Activated CD4-positive, alpha-beta T cell treated with anti-CD3 and anti-CD28 coated beads, Interleukin-2, amount 50 U/mL, for 48 hours (primary cell): ENCODE measurements around the gene FGFR1OP2.
A peak's percentile ranks its signal among the peaks of the same experiment; 100 is the strongest.

Source experiments
- DNase-seq, 2 experiments: peaks; one replicate each; pipeline ENCODE4 v3.0.0-alpha.2; 2020

Gene FGFR1OP2

DNA sequence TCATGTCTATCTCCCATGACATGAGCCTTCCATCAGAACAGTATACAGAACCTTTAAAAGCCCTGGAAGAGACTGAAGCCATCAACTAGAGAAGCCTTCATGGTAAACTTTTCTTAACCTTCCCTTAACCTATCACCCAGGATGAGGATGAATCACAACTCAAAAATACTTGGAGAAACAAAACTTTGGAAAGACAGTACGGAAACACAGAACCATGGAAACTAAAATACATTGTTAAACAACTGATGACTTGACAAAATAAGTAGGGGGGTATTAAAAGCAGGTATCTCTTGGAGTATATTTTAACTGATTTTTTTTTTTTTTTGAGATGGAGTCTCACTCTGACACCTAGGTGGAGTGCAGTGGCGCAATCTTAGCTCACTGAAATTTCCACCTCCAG is 67.2 kb downstream of the FGFR1OP2 start:
- no peak for DNase-seq

DNA sequence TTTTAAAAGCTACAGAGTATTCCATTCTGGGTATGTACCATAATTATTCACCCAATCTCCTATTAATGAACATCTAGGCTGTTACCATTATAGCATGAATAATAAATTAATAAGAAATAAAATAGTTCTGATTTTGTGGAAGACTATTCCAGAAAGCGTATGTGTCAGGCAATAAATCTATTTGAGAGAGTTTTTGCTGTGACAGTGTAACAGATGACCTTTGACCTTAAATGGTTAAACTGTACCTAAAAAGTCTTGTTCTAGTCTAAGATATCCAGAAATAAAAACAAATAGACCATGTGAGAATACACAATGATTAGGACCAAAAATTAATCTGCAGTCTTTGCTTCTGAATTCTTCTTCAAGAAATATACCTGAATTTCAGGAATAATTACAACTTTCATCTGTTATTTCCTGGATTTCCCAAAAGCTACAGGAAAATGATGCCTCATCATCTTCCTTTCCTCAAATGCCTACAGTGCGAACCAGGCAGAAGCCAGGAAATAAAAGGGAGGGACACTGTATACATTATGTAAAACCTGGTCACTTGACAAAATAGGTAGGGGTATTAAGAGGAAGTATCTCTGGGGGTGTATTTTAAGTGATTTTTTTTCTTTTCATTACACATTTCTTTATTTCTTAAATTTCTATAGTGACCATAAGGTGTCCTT is 68.7 kb downstream of the FGFR1OP2 start:
- no peak for DNase-seq

DNA sequence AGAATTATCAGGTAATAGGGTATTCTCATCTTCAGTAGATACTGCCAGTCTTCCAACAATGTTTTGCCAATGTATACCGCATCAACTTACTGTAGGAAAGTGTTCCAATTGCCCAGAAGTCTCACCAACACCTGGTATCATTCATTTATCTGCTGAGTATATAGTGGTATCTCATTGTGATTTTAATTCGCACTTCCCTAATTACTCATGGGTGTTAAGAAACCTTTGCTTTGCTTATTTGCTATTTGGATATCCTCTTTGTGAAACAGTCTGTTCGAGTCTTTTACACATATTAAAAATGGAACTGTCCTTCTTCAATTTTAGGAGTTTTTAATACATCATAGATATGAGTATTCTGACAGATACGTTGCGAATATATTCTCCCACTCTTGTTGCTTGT is 69.8 kb downstream of the FGFR1OP2 start:
- DNase-seq: no peak

DNA sequence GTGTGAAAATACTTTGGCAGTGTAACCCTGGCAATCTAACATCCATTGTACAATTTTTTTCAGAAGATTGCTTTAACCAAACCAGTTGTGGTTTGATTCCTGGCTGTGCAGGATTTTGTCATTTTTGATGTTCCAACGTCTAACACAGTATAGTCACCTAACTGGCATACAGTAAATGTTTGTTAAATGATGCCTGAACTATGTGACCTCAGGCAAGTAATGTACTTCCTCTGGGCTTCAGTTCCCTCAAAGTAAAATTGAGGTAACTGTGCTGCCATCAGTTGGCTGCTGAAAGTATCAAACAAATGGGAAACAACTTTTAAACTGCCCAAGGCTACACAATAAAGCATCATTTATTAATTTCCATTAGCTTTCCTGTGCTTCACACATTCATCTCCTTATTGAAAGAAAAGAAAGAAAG is 71.6 kb downstream of the FGFR1OP2 start:
- DNase-seq: no peak

DNA sequence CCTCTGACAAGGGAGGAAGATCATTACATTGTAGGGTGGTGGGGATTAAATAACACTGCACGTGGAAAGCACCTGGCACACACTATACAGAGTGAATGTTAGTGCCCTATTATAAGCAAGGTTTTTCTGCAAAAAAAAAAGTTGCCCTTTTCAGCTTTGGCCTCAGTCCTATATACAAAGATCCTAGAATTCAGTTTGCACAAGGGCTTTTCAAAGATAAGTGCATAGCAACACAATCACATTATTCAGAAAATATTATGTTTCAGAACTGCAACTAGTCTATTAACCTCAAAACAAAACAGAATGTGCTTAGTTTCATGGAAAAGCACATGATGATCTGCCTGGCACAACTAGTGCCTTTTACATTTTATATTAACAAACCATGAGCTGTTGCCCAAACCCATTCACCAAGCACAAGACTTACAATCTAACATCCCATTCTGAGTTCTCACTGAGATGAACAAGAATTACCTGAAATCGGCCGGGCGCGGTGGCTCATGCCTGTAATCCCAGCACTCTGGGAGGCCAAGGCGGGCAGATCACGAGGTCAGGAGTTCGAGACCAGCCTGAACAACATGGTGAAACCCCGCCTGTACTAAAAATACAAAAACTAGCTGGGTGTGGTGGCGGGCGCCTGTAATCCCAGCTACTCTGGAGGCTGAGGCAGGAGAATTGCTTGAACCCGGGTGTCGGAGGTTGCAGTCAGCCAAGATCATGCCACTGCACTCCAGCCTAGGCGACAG is 74.1 kb downstream of the FGFR1OP2 start:
- DNase-seq: no peak

DNA sequence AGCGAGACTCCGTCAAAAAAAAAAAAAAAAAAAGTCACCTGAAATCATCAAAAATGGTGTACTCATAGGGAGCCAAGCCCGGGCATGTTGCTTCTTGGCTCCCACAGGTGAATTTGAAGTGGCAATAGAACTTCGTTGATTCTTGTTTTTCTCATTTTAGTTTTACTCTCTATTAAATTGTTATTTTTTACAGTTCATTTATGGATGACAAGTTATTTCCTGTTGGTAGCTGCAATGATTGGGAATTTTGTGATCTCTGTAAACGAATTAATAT is 74.6 kb downstream of the FGFR1OP2 start:
- DNase-seq: no peak

DNA sequence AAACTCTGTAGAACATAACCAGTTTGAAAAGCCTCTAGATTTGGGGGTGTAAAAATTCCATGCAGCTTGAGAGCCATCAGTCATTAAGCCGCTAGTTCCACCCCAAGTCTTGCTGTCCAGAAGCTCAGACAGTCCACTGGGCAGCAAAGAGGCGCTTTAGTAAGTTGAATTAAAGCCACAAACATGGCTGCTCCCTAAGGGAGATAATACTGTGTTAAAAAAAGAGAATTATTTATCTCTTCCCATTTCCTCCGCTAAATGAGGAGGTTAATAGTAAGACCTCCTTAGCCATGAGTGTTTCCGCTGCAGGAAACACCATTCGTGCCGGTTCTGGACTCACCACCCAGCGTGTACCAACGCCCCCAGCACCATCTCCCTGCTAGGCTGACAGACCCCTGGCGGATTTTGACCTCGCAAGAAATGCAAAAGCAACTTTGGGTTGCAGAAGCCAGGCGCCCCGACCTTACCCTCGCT is 75.4 kb downstream of the FGFR1OP2 start:
- DNase-seq: no peak

DNA sequence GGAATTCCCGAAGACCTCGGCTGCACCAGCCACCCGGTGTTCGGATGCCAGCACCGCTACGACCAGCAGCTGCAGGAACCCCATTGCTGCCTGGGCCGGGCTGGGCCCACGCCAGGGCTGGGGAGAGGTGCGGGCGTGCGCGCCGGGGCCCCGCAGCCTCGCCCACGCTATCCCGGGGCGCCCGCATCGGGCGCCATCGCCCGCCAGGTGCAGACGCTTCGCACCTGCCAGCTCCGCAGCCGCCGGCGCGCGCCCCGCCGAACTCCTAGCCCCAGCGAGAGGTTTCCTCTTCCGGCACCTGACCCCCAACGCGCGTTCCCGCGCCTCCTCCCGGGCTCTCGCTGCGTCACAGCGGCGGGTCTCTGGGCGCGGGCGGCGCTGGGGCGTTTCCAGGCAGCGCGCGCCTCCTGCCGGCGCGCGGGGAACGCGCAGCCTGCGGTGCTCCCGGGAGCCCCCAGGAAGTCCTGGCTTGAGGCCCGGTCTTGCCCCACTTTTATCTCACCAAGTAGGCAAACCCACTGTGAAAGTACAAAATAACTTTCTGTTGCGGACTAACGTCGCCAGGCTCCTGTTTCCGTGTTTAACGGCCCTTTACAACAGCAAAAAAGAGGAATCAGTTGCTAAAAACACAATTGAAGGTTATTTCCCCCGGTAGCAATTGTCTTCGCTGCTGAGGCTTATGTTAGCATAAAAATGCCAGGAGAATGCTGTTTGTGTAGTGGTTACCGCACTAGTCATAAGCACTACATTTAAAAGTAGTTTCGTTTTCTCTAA is 76.0 kb downstream of the FGFR1OP2 start, which contains the start of gene TM7SF3:
Gene TM7SF3, minus strand, starts transcription at position 300 of the 774 bp plus-strand sequence. Its CDS starts 216 bp downstream, at position 84.
- DNase-seq: peak; percentile 93

DNA sequence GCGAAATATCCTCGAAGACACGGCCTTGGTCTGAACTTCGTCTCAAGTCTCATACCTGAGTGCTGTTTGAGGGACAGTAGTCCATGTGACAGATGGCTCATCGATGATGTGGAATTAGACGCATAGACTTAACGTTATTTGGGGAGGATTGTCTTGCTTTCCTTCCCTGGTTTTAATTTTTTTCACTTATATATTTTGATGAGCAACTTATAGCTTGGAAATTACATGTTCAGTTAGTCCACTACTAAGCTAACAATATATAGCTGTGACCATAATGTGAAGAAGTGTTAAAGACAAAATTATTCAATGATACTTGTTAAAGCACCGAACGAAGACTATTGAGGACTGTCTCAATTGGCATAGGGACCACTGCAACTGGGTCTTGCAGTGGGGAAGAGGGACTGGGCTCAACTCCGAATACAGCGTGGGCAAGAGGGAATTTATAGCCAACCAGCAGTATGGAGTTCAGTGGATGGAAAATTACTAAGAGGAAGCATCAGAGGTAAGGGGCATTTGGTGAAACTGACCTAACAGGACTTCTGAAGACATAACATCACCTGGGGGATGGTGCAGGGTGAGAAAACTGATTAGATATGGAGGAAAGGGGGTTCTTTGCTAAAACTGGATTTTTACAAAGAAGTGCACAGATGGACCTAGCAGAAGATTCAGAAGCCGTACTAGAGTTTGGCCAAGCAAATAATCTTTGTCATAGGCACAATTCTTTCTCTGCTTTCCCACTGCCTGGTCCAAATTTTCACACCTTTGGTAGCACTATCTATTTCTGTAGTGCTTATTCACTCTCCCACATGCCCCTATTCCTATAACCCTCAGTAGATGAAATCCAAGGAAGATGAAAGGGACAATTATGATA is 76.8 kb downstream of the FGFR1OP2 start:
- no peak for DNase-seq

DNA sequence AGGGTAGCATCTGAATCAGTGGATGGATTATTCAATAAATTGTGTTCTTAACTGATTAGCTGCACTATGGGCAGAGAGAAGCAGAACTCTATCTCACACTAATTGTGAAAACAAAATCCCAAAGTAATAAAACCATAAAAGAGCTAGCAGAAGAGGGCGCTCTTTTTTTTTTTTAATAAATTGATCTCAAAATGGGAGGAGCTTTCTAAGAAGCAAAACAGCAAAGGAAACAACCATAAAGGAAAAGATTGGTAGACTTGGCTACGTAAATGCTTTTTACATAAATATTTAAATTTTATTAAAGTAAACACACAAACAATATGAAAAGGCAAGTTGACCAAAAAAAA is 77.4 kb downstream of the FGFR1OP2 start:
- DNase-seq: no peak
